A549 (cell line): Measurements from ENCODE around the gene PTPRD.

Source experiments
- CTCF ChIP-seq: fragments of >200 bp; sonication (Bioruptor Twin); formaldehyde crosslinking; IDR thresholded peaks from 3 replicates; pipeline ENCODE4 v1.5.1; 2016
- EP300 ChIP-seq, 2 experiments: fragments of >200 bp; sonication (Bioruptor Twin); formaldehyde crosslinking; IDR thresholded peaks; 2 replicates in 1 of 2; 3 replicates in 1 of 2; pipeline ENCODE4 v1.6.1; 2016 to 2017
- MAX ChIP-seq: IDR thresholded peaks from 2 replicates; pipeline ENCODE4 v1.6.1; 2012
- MAZ ChIP-seq: fragments of 150-350 bp; IDR thresholded peaks from 2 replicates; pipeline ENCODE4 v1.6.1; 2014; ENCODE audit warnings: antibody characterized with exemption, low read depth, low read length, borderline replicate concordance
- NR3C1 ChIP-seq: fragments of >200 bp; sonication (Bioruptor Twin); formaldehyde crosslinking; IDR thresholded peaks from 3 replicates; pipeline ENCODE4 v1.6.1; 2017
- PHF8 ChIP-seq: fragments of 200-600 bp; sonication (generic); IDR thresholded peaks from 2 replicates; pipeline ENCODE4 v1.6.1; 2016; ENCODE audit warnings: low read depth, mild to moderate bottlenecking, antibody characterized with exemption, moderate library complexity, borderline replicate concordance
- POLR2A ChIP-seq: IDR thresholded peaks from 2 replicates; pipeline ENCODE4 v1.6.1; 2012; ENCODE audit warnings: mild to moderate bottlenecking, low read length
- RAD21 ChIP-seq, 2 experiments: fragments of >200 bp in 1 of 2; sonication (Bioruptor Twin) in 1 of 2; formaldehyde crosslinking in 1 of 2; IDR thresholded peaks in 1 of 2; conservative IDR thresholded peaks in 1 of 2; 2 replicates in 1 of 2; 3 replicates in 1 of 2; pipeline ENCODE4 v1.6.1; 2012 to 2018; ENCODE audit warnings: inconsistent platforms in 1 of 2
- RFX5 ChIP-seq: fragments of 450-650 bp; IDR thresholded peaks from 2 replicates; pipeline ENCODE4 v1.7.1; 2014; ENCODE audit warnings: antibody characterized with exemption, mild to moderate bottlenecking, moderate library complexity
- USF2 ChIP-seq: fragments of 450-650 bp; IDR thresholded peaks from 2 replicates; pipeline ENCODE4 v1.6.1; 2014; ENCODE audit warnings: antibody characterized with exemption

- TF ChIP-seq EP300 (IDR thresholded peaks at IDR 0.05) (no peak), RAD21 (conservative IDR thresholded peaks at IDR 0.05 in 1 of 2, IDR thresholded peaks at IDR 0.05 in 1 of 2) (no peak), CTCF (no peak), PHF8 (no peak), RFX5 (no peak), MAX (no peak), NR3C1 (no peak), USF2 (no peak), POLR2A (no peak), MAZ (no peak)
Observed at GRCh38 chr9:8429768-8430167, 2183.0 kb downstream of the PTPRD start.
